Activated CD4-positive, alpha-beta T cell treated with anti-CD3 and anti-CD28 coated beads for 1 hour (primary cell): ENCODE results near the gene ARL10.
"Not testable (repeated sequence)": the region's sequence is repeated elsewhere in the genome, so short reads cannot be mapped to it uniquely, and the experiment has no call there.

Experiments
- DNase-seq: peaks from one replicate; pipeline ENCODE4 v3.0.0-alpha.2; 2020

The ARL10 gene

GRCh38 chr5:176389135-176390123, 24.1 kb downstream of the ARL10 start:
- DNase-seq, result no peak

GRCh38 chr5:176391479-176391878, 26.2 kb downstream of the ARL10 start:
- DNase-seq, result no peak

- no peak for DNase-seq
Measured at GRCh38 chr5:176391999-176392398, 26.7 kb downstream of the ARL10 start.

GRCh38 chr5:176392526-176392925, 27.2 kb downstream of the ARL10 start:
- DNase-seq, result no peak

- no peak for DNase-seq
Measured at GRCh38 chr5:176394096-176394495, 28.8 kb downstream of the ARL10 start.

GRCh38 chr5:176394881-176395675, 29.8 kb downstream of the ARL10 start:
- DNase-seq, result no peak

- no peak for DNase-seq
Measured at GRCh38 chr5:176396330-176396729, 31.0 kb downstream of the ARL10 start.

- no peak for DNase-seq
Measured at GRCh38 chr5:176397736-176398420, 32.6 kb downstream of the ARL10 start.

- DNase-seq, result no peak
Measured at GRCh38 chr5:176400382-176401156, 35.3 kb downstream of the ARL10 start.

GRCh38 chr5:176401281-176402205, 36.3 kb downstream of the ARL10 start:
- DNase-seq, result no peak

- DNase-seq, result no peak
Measured at GRCh38 chr5:176405656-176406435, 40.6 kb downstream of the ARL10 start.

GRCh38 chr5:176406436-176407052, 41.3 kb downstream of the ARL10 start:
- DNase-seq, result no peak

GRCh38 chr5:176407456-176408251, 42.4 kb downstream of the ARL10 start:
- no peak for DNase-seq

GRCh38 chr5:176408252-176408573, 42.9 kb downstream of the ARL10 start:
- DNase-seq, result not testable (repeated sequence)

GRCh38 chr5:176408590-176408989, 43.3 kb downstream of the ARL10 start:
- DNase-seq, result no peak

- no peak for DNase-seq
Measured at GRCh38 chr5:176409765-176410164, 44.5 kb downstream of the ARL10 start.

- DNase-seq, result no peak
Measured at GRCh38 chr5:176410486-176411180, 45.3 kb downstream of the ARL10 start.

GRCh38 chr5:176412517-176413254, 47.4 kb downstream of the ARL10 start:
- DNase-seq, result no peak
